Mammary epithelial cell (primary cell): Measurements from ENCODE around the gene RABL6.

Experiments used
- EZH2 ChIP-seq: IDR thresholded peaks from 2 replicates; pipeline ENCODE4 v1.6.1; 2012; ENCODE audit warnings: low read length, inconsistent platforms, borderline replicate concordance
- TF ChIP-seq, protein P1 (sequence below), 2 donors: IDR thresholded peaks in 1 of 2; conservative IDR thresholded peaks in 1 of 2; 2 replicates each; pipeline ENCODE4 v1.5.1; 2011 to 2012; ENCODE audit warnings: inconsistent platforms in 2 of 2, low read length in 2 of 2, mild to moderate bottlenecking in 2 of 2, control low read depth in 1 of 2, low read depth in 1 of 2; ENCODE audit not compliant: insufficient read depth in 1 of 2; ENCODE audit errors: extremely low read depth in 1 of 2

DNA sequence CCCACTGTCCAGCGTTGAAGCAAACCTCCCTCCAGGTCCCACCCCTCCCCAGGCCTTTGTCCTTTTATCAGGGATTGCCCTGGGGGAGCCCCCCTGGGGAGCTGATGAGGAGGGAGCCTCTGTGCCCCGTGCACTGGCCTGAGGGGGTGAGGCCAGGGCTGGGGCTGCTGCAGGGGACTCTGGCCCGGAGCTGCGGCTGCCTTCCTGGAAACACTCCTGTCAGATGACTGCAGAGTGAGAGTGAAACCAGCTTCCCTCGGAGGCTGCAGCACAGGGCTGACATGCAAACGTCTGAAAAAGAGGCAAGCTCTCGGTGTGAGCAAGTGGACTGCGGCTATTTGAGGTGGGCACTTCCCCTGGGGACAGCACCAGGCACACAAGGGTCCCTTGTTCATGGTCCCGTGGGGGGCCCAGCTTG, 74.0 kb downstream of the RABL6 start:
- TF ChIP-seq, protein P1, sequence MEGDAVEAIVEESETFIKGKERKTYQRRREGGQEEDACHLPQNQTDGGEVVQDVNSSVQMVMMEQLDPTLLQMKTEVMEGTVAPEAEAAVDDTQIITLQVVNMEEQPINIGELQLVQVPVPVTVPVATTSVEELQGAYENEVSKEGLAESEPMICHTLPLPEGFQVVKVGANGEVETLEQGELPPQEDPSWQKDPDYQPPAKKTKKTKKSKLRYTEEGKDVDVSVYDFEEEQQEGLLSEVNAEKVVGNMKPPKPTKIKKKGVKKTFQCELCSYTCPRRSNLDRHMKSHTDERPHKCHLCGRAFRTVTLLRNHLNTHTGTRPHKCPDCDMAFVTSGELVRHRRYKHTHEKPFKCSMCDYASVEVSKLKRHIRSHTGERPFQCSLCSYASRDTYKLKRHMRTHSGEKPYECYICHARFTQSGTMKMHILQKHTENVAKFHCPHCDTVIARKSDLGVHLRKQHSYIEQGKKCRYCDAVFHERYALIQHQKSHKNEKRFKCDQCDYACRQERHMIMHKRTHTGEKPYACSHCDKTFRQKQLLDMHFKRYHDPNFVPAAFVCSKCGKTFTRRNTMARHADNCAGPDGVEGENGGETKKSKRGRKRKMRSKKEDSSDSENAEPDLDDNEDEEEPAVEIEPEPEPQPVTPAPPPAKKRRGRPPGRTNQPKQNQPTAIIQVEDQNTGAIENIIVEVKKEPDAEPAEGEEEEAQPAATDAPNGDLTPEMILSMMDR (conservative IDR thresholded peaks at IDR 0.05 in 1 of 2, IDR thresholded peaks at IDR 0.05 in 1 of 2; ENCODE audit: extremely low read depth in 1 of 2, insufficient read depth in 1 of 2, low read depth in 1 of 2, low read length in 2 of 2): no peak
- TF ChIP-seq EZH2: no peak
